Fibroblast of villous mesenchyme (primary cell): ENCODE data around the gene PSMD3. TPM values are rescaled to one million over a fixed set of nuclear protein-coding genes. Genes with fewer than 3 reads are reported as not detected.

Experiments used
- DNase-seq: peaks from one replicate; pipeline ENCODE4 v3.0.0-alpha.2; 2010; ENCODE audit warnings: low read depth
- H3K4me3 ChIP-seq: 2 replicates; pipeline ENCODE4 v1.5.1; 2011; ENCODE audit warnings: low read depth, mild to moderate bottlenecking, low read length
- total RNA-seq: library from RNA; depleted of rRNA; stranded (reverse); fragments of >200 nt; gene quantifications from 2 replicates; pipeline ENCODE4 v1.2.3, GENCODE V29; 2012
- TF ChIP-seq, protein P1 (sequence below): IDR thresholded peaks from 2 replicates; pipeline ENCODE4 v1.5.1; 2012; ENCODE audit warnings: low read depth, mild to moderate bottlenecking, low read length; ENCODE audit not compliant: insufficient read depth

Gene PSMD3
- total RNA-seq = 118 and 120 TPM in 2 replicates

DNA sequence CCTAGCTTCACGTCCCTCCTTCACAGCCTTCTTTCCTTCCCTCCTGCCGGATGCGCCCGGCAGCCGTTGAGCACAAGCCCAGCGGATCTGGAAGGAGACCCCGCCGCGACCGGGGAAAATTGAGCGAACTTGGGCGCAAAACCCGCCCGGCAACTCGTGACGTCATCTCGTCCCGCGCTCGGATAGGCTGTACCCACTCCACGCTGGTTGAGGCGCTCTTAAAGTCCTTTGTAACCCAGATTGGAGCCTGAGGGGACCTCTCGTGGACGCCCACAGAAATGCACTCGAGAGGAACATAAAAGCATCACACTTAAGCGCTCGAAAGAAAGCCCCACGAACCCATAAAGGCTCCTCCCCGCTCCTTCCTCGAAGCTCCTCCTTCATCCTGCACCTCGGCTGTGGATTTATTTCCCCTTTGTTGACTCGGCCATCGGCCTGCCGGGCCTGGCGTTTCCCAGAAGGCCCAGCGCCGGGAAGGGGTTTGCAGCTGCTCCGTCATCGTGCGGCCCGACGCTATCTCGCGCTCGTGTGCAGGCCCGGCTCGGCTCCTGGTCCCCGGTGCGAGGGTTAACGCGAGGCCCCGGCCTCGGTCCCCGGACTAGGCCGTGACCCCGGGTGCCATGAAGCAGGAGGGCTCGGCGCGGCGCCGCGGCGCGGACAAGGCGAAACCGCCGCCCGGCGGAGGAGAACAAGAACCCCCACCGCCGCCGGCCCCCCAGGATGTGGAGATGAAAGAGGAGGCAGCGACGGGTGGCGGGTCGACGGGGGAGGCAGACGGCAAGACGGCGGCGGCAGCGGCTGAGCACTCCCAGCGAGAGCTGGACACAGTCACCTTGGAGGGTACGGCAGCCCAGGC, at the start of gene PSMD3:
PSMD3 (plus strand) TSS at position 457 of the 856 bp plus-strand sequence; CDS start at position 621, 164 bp downstream.
- TF ChIP-seq, protein P1, sequence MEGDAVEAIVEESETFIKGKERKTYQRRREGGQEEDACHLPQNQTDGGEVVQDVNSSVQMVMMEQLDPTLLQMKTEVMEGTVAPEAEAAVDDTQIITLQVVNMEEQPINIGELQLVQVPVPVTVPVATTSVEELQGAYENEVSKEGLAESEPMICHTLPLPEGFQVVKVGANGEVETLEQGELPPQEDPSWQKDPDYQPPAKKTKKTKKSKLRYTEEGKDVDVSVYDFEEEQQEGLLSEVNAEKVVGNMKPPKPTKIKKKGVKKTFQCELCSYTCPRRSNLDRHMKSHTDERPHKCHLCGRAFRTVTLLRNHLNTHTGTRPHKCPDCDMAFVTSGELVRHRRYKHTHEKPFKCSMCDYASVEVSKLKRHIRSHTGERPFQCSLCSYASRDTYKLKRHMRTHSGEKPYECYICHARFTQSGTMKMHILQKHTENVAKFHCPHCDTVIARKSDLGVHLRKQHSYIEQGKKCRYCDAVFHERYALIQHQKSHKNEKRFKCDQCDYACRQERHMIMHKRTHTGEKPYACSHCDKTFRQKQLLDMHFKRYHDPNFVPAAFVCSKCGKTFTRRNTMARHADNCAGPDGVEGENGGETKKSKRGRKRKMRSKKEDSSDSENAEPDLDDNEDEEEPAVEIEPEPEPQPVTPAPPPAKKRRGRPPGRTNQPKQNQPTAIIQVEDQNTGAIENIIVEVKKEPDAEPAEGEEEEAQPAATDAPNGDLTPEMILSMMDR = peak; percentile 76
- peak within 1 kb of the TSS; percentile 96 for H3K4me3 ChIP-seq
- DNase-seq = peak; percentile 100

DNA sequence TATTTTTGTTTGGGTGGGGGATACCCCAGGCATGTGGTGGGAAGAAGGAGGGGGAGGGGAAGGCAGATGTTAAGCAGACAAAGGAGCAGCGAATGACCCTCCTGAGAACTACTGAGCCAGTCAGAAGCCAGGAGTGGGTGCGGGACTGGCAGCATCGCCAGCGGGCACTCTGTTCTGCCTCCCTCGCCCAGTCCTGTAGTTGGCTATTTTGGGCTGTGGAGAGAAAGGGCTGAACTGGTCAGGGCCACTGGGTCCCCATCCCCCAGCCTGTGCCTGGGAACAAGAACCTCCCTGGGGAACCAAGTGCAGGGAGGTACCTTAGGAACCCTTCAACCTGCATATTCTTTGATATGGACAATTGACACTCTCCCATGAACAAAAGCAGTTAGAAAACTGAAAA, 46.7 kb upstream of the PSMD3 start:
- DNase-seq = no peak
- TF ChIP-seq, protein P1 = no peak
- no peak overlapping the region for H3K4me3 ChIP-seq

DNA sequence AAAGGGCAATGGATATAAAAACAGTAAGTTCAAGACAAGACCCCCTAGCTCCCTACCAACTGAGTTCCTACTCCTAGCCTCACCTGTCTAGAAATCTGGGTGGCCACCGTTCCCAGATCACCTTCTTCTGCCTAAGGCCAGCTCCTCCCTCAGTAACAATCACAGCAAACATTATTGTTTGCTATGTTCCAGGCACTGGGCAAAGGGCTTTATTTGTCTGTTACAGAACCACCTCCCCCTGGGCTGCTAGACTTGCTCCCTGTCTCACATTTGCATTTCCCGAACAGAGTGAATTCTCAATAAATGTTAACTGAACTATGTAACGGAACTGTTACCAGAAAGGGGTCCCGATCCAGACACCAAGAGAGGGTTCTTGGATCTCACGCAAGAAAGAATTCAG, 46.3 kb upstream of the PSMD3 start:
- no peak for DNase-seq
- no peak overlapping the region for H3K4me3 ChIP-seq
- TF ChIP-seq, protein P1 = no peak

DNA sequence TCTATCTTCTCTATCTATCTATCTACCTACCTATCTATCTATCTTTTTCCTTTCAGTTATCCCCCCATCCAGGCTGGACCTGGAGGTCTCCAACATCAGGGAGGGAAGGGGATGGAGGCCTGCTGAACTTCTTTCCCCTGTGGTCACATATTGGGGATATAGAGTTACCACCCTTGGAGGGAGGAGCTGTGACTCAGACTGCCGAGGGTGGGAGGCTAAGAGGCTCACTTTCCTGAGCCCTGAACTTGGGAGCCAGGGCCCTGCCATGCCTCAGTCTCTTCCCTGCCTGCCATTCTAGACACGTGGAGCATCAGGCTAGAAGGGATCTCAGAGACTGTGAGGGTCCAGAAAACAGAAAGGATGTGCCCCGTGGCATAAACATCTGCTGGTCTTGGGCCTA, 44.7 kb upstream of the PSMD3 start:
- DNase-seq = no peak
- TF ChIP-seq, protein P1 = no peak
- no peak overlapping the region for H3K4me3 ChIP-seq

DNA sequence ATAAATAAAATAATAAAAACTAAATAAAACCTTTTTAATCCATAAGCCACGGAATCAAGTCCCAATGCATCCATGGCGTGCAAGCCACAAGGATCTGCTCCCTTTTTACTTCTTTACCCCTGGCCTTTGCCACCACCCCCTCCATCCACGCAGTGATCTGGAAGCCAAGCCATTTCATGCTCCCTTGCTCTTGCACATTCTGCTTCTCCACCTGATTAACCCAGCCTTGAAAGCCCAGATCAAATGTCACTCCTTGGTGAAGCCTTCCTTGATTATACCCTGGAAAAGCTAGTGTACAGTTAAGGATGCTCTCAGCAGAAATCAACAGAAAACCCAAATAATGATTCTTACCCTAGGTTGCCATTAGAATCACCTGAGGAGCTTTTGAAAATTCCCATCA, 43.2 kb upstream of the PSMD3 start:
- DNase-seq = no peak
- TF ChIP-seq, protein P1 = no peak
- no peak overlapping the region for H3K4me3 ChIP-seq

DNA sequence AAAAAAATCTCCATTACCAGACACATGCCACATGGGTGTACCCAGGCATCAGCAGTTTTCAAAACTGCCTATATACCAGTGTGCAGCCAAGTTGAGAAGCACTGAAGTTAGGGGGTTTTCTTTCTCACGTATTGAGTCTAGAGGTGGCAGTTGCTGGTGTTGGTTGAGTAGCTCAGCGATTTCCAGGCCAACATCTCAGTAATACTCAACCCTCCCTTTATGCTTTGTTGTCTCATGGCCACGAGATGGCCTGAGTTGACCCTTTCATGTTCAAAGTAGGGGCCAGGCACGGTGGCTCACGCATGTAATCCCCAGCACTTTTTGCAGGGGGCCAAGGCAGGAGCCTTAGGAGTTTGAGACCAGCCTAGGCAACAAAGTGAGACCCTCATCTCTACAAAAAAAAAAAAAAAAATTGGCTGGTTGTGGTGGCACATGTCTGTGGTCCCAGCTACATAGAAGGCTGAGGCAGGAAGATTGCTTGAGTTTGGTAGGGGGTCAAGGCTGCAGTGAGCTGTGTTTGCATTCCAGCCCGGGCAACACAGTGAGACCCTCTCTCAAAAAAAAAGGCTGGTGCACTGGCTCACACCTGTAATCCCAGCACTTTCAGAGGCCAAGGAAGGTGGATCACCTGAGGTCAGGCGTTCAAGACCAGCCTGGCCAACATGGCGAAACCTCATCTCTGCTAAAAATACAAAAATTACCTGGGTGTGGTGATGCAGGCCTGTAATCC, 42.3 kb upstream of the PSMD3 start:
- TF ChIP-seq, protein P1 = no peak
- no peak overlapping the region for H3K4me3 ChIP-seq
- no peak for DNase-seq
